SK-N-SH (cell line): ENCODE results near the gene BMP7. TPM values are rescaled to one million over a fixed set of nuclear protein-coding genes. Genes with fewer than 3 reads are reported as not detected.

Experiments
- CTCF ChIA-PET: fragments of 300-600, 350-600 bp; formaldehyde crosslinking; extraction: SDS; loops from one replicate; lab custom pipeline; 2021; lab: Yijun Ruan, JAX
- POLR2A ChIA-PET: fragments of 350-600 bp; sonication (Branson Sonifier 250); formaldehyde crosslinking; extraction: SDS; loops from one replicate; lab custom pipeline; 2020; ENCODE audit warnings: antibody characterized with exemption, inconsistent platforms; lab: Yijun Ruan, JAX
- DNase-seq: peaks from one replicate; pipeline ENCODE4 v3.0.0; 2012
- H2AFZ ChIP-seq: fragments of 200-600 bp; sonication (generic); 2 replicates; pipeline ENCODE4 v1.8.1; 2016; ENCODE audit warnings: antibody characterized with exemption, mild to moderate bottlenecking, low read depth
- H3F3A ChIP-seq: fragments of 200-600 bp; sonication (generic); replicated peaks from 2 replicates; pipeline ENCODE3; 2016; ENCODE audit warnings: antibody characterized with exemption, mild to moderate bottlenecking; ENCODE audit not compliant: insufficient read depth
- H3K27ac ChIP-seq, 2 experiments: fragments of 200-500 bp in 1 of 2; fragments of 200-600 bp in 1 of 2; sonication (Bioruptor generic) in 1 of 2; sonication (generic), shearing (Covaris generic) in 1 of 2; 2 replicates each; pipeline versions ENCODE4 v1.5.1 to v1.6.1; 2014 to 2016; ENCODE audit warnings: low read depth in 2 of 2, inconsistent platforms in 1 of 2, low read length in 1 of 2, mild to moderate bottlenecking in 1 of 2, mixed read lengths in 1 of 2
- H3K27me3 ChIP-seq: fragments of 200-600 bp; sonication (generic), shearing (Covaris generic); 2 replicates; pipeline ENCODE4 v1.6.1; 2016; ENCODE audit warnings: mixed run types; ENCODE audit not compliant: insufficient read depth
- H3K36me3 ChIP-seq, 2 experiments: fragments of 200-500 bp in 1 of 2; fragments of 200-600 bp in 1 of 2; sonication (Bioruptor generic) in 1 of 2; sonication (generic) in 1 of 2; replicated peaks in 1 of 2; 2 replicates each; pipeline versions ENCODE3 to v1.5.1; 2014 to 2016; ENCODE audit warnings: low read length in 1 of 2, mild to moderate bottlenecking in 1 of 2; ENCODE audit not compliant: insufficient read depth in 2 of 2, control insufficient read depth in 1 of 2
- H3K4me1 ChIP-seq, 2 experiments: fragments of 200-500 bp in 1 of 2; fragments of 200-600 bp in 1 of 2; sonication (Bioruptor generic) in 1 of 2; sonication (generic), shearing (Covaris generic) in 1 of 2; 2 replicates each; pipeline versions ENCODE4 v1.5.1 to v1.6.1; 2014 to 2016; ENCODE audit warnings: low read depth in 1 of 2, low read length in 1 of 2, mixed run types in 1 of 2; ENCODE audit not compliant: insufficient read depth in 2 of 2, control insufficient read depth in 1 of 2
- H3K4me2 ChIP-seq: fragments of 200-600 bp; sonication (generic), shearing (Covaris generic); 2 replicates; pipeline ENCODE4 v1.6.1; 2017; ENCODE audit warnings: mixed run types
- H3K4me3 ChIP-seq, 2 experiments: fragments of 200-500 bp in 1 of 2; fragments of 200-600 bp in 1 of 2; sonication (Bioruptor generic) in 1 of 2; sonication (generic), shearing (Covaris generic) in 1 of 2; 2 replicates each; pipeline versions ENCODE4 v1.5.1 to v1.8.1; 2014 to 2016; ENCODE audit warnings: low read depth in 2 of 2, inconsistent platforms in 1 of 2, low read length in 1 of 2, mild to moderate bottlenecking in 1 of 2, mixed read lengths in 1 of 2, moderate library complexity in 1 of 2
- H3K79me2 ChIP-seq: fragments of 200-600 bp; sonication (generic); 2 replicates; pipeline ENCODE4 v1.8.1; 2017; ENCODE audit warnings: mild to moderate bottlenecking; ENCODE audit not compliant: insufficient read depth
- H3K9ac ChIP-seq: fragments of 200-600 bp; sonication (generic); 2 replicates; pipeline ENCODE4 v1.6.1; 2017; ENCODE audit warnings: mixed run types
- H3K9me2 ChIP-seq: fragments of 200-600 bp; sonication (generic); 2 replicates; pipeline ENCODE4 v1.6.1; 2017; ENCODE audit warnings: mixed run types
- H3K9me3 ChIP-seq: fragments of 200-600 bp; sonication (generic); 2 replicates; pipeline ENCODE4 v1.6.1; 2017; ENCODE audit warnings: mixed run types, mild to moderate bottlenecking, moderate library complexity
- H4K20me1 ChIP-seq: fragments of 200-600 bp; sonication (generic); 2 replicates; pipeline ENCODE4 v1.6.1; 2017; ENCODE audit warnings: mild to moderate bottlenecking, mixed run types; ENCODE audit not compliant: insufficient read depth
- CHD2 ChIP-seq: fragments of 150-350 bp; IDR thresholded peaks from 2 replicates; pipeline ENCODE4 v1.6.1; 2018; ENCODE audit warnings: low read length; ENCODE audit not compliant: partially characterized antibody
- EZH2phosphoT487 ChIP-seq: fragments of 200-600 bp; sonication (generic); IDR thresholded peaks from 2 replicates; pipeline ENCODE4 v1.6.1; 2017; ENCODE audit warnings: low read depth, mixed run types, mild to moderate bottlenecking, antibody characterized with exemption, moderate library complexity, borderline replicate concordance
- FOSL2 ChIP-seq: IDR thresholded peaks from 2 replicates; pipeline ENCODE4 v1.4.0; 2012; ENCODE audit warnings: low read depth, mild to moderate bottlenecking, moderate library complexity, borderline replicate concordance
- GABPA ChIP-seq: IDR thresholded peaks from 2 replicates; pipeline ENCODE4 v1.4.0; 2012; ENCODE audit warnings: low read depth, mild to moderate bottlenecking
- JUND ChIP-seq: IDR thresholded peaks from 2 replicates; pipeline ENCODE4 v1.4.0; 2012
- MEF2A ChIP-seq: IDR thresholded peaks from 2 replicates; pipeline ENCODE4 v1.4.0; 2012; ENCODE audit warnings: low read depth, borderline replicate concordance
- PBX3 ChIP-seq: IDR thresholded peaks from 2 replicates; pipeline ENCODE4; 2012
- POLR2AphosphoS5 ChIP-seq: IDR thresholded peaks from 2 replicates; pipeline ENCODE4 v1.6.1; 2012; ENCODE audit warnings: low read depth, low read length
- SMC3 ChIP-seq: IDR thresholded peaks from 2 replicates; pipeline ENCODE4 v1.6.1; 2012; ENCODE audit warnings: low read depth, low read length, improper control_type of control experiment
- YY1 ChIP-seq: IDR thresholded peaks from 2 replicates; pipeline ENCODE4 v1.4.0; 2012; ENCODE audit warnings: low read depth, mild to moderate bottlenecking
- ZBTB33 ChIP-seq: IDR thresholded peaks from 2 replicates; pipeline ENCODE4 v1.4.0; 2012; ENCODE audit warnings: low read depth, borderline replicate concordance
- WGBS: methylation state at CpG from one replicate; pipeline ENCODE4 v1.1.6; 2017; ENCODE audit warnings: low lambda C conversion rate; 5-methylcytosine and 5-hydroxymethylcytosine counted together
- polyA plus RNA-seq, 3 experiments: library from polyadenylated mRNA; depleted of rRNA; stranded (reverse); fragments of >200 nt; gene quantifications; 2 replicates each; pipeline ENCODE4 v1.2.3, GENCODE V29; 2012

BMP7 gene
- polyA plus RNA-seq, 1 of the 3 experiments (the other 2 are of a cell fraction) = not detected

GRCh38 chr20:57251344-57251743 lies 15.1 kb downstream of the BMP7 start:
- Histone ChIP-seq H3K36me3 (no peaks in the 10 kb centered on the region), H3K4me1 (peaks cover 0 to 18% of the 10 kb centered on the region in 2 experiments; a peak in 2 of 4 replicates), H3K27me3 (no peaks in the 10 kb centered on the region), H3K9me3 (no peaks in the 10 kb centered on the region), H4K20me1 (no peaks in the 10 kb centered on the region), H3K9me2 (no peaks in the 10 kb centered on the region), H3K4me3 (no peak overlapping the region), H3K79me2 (no peaks in the 10 kb centered on the region), H2AFZ (no peak overlapping the region), H3K27ac (peak overlapping the region in 1 of 2 experiments; percentile 56; a peak in 1 of 4 replicates), H3F3A (no peaks in the 10 kb centered on the region), H3K9ac (no peak overlapping the region), H3K4me2 (no peak overlapping the region)
- no peak for DNase-seq
- TF ChIP-seq YY1 (no peak), POLR2AphosphoS5 (no peak), MEF2A (no peak), JUND (no peak)
- ChIA-PET POLR2A (no interaction called here), CTCF (no interaction called here)
- WGBS = 46% methylated on average over 7 of the region's 7 CpGs

- H3K4me2 ChIP-seq = no peak overlapping the region
- DNase-seq = peak; percentile 66
- peak overlapping the region in 1 of 2 experiments; percentile 56; a peak in 2 of 4 replicates for H3K27ac ChIP-seq
- no peak overlapping the region for H2AFZ ChIP-seq
- H3K9me3 ChIP-seq = no peaks in the 10 kb centered on the region
- H3K9me2 ChIP-seq = no peaks in the 10 kb centered on the region
- POLR2A ChIA-PET = no interaction called here
- CTCF ChIA-PET = no interaction called here
- H4K20me1 ChIP-seq = no peaks in the 10 kb centered on the region
- H3K4me3 ChIP-seq = no peak overlapping the region
- TF ChIP-seq SMC3 = no peak
- TF ChIP-seq CHD2 = no peak
- TF ChIP-seq EZH2phosphoT487 = no peak
- TF ChIP-seq FOSL2 = no peak
- TF ChIP-seq ZBTB33 = no peak
- no peak for TF ChIP-seq GABPA
- TF ChIP-seq PBX3 = no peak
- no peak overlapping the region for H3K9ac ChIP-seq
- H3F3A ChIP-seq = no peaks in the 10 kb centered on the region
- H3K79me2 ChIP-seq = no peaks in the 10 kb centered on the region
- H3K27me3 ChIP-seq = no peaks in the 10 kb centered on the region
- no peaks in the 10 kb centered on the region for H3K36me3 ChIP-seq
- WGBS = 48% methylated on average over 13 of the region's 15 CpGs
- peaks cover 0 to 18% of the 10 kb centered on the region in 2 experiments; a peak in 2 of 4 replicates for H3K4me1 ChIP-seq
Observed at GRCh38 chr20:57250607-57251343, 15.7 kb downstream of the BMP7 start.
